Activated CD4-positive, alpha-beta T cell treated with anti-CD3 and anti-CD28 coated beads, Interleukin-2, amount 50 U/mL, for 16 hours (primary cell): Measurements from ENCODE around the gene HINT1.
A peak's percentile ranks its signal among the peaks of the same experiment; 100 is the strongest.
"Not testable (repeated sequence)": the region's sequence is repeated elsewhere in the genome, so short reads cannot be mapped to it uniquely, and the experiment has no call there.

Experiments
- DNase-seq: peaks from one replicate; pipeline ENCODE4 v3.0.0-alpha.2; 2020

The HINT1 gene

DNA sequence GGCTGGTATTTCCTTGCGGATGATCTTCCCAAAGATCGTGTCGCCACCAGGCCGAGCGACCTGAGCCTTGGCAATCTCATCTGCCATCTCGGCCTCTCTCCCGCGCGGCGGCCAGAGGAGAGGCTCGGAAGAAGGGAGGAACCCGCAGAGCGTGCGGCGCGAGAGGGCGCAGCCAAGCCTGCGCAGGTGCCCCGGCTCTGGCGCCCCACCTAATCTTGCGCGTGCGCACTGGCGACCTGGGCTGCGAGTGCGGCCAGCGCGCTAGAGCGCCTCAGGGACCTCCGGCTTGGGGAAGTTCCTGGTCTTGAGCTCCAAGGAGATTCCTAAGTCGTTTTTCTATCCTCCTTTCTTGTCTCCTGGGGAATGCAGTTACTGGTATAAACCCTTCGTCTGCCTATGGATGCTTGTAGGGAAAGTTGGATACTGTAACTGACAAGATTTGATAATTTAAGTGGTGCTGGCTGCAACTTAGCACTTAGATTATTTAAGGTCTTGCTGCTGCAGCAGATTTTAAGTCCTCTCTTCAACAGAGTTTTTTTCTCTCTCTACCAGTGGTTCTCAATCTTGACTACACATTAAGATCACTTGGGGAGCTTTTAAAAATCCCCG lies at the start of gene HINT1:
HINT1 (minus strand) TSS at position 138 of the 609 bp plus-strand sequence; CDS start at position 87, 51 bp downstream.
- DNase-seq = peak; percentile 96

- no peak for DNase-seq
These were observed 49.7 kb upstream of the HINT1 start for GRCh38 chr5:131214609-131215227.

- DNase-seq = no peak
These were observed 47.5 kb upstream of the HINT1 start for GRCh38 chr5:131212471-131213021.

GRCh38 chr5:131211669-131212068 lies 46.6 kb upstream of the HINT1 start:
- no peak for DNase-seq

DNA sequence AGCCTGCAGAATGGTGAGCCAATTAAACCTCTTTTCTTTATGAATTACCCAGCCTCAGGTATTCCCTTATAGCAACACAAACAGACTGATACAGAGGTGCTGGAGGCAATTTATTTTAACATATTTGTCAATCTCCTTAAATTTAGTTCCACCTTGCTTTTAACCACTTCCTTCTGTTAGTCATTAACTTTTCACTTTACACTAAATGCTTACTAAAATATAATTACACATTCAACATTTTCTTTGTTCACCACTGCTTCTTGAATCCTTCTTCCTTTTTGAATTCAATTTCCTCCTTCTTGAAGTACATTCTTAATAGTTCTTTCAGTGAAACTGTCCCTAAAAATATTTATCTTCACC lies 45.1 kb upstream of the HINT1 start:
- no peak for DNase-seq

GRCh38 chr5:131209506-131210150 lies 44.6 kb upstream of the HINT1 start:
- DNase-seq = peak; percentile 81

GRCh38 chr5:131209175-131209505 lies 44.1 kb upstream of the HINT1 start:
- DNase-seq = no peak

GRCh38 chr5:131206772-131207171 lies 41.7 kb upstream of the HINT1 start:
- peak; percentile 41 for DNase-seq

DNA sequence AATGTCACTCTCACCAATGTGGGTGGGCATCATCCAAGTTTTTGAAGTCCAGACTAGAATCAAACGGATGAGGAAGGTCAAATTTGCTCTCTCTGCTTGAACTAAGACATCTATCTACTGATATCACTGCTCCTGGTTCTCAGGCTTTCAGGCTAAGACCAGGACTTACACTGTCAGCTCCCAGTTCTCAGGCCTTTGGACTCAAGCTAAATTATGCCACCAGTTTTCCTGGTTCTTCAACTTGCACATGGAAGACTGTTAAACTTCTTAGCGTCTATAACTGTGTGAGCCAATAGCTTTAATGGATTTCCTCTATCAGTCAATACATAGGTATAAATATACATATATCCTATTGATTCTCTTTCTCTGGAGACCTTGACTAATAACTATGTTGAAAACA lies 41.0 kb upstream of the HINT1 start:
- no peak for DNase-seq

DNA sequence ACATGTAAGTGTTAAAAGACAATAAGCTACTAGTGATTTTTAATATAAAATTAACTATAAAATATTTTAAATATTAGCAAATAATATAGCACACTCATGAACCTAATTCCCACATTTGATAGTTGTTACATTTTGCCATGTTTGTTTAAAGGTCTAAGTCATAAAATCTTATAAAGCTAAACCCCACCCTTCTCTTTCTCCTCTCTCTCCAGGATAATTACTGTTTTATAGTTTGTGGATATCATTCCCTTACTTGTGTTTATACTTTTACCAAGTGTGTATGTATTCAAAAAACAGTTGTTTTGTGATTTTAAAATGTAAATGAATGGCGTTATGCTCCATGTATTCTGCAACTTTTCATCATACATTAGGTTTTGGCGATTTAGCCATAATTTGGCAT lies 39.9 kb upstream of the HINT1 start:
- no peak for DNase-seq

DNA sequence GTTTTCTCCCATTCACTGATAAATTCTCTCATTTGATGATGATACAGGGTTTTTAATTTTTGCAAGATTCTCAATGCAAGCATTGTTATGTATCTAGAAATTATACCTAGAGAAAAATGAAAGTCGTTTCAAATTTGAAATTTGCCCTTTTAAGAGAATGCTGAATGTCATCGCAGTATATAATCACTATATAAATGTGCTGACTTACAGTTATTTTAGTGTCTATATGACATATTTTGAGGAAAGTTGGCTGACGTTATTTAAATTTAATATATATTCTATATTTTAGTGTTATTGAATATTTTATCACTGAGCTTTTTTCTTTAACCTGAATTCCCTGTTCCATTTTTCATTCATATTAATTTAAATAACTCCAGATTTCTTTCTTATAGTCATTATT lies 35.5 kb upstream of the HINT1 start:
- no peak for DNase-seq

DNA sequence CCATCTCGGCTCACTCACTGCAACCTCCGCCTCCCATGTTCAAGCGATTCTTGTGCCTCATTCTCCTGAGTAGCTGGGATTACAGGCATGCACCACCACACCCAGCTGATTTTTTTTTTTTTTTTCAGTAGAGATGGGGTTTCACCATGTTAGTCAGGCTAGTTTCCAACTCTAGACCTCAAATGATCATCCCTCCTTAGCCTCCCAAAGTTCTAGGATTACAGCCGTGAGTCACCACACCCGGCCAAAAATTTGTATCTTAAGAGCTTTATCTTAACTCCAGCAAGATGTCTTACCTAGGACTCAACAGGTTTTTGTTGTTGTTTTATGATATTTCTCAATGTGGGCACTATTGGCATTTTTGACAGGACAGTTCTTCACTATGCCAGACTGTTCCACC lies 33.6 kb upstream of the HINT1 start:
- DNase-seq = no peak

DNA sequence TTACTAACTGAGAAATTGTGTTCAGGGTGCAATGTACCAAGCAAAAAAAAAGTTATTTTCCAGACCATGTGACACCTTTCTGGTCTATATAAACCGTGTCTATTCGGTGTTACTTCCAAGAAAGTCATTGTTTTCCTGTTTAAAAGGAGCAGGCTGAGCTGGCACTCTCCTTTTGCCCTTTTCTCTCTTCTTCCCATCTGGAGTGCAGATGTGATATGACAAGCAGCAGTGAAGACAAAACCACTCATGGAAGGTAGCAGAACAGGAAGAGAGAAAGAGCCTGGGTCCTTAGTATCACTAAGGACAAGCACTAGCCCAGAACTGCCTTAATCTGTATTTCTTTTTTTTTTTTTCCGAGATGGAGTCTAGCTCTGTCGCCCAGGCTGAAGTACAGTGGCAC lies 31.3 kb upstream of the HINT1 start:
- DNase-seq = no peak

GRCh38 chr5:131195696-131196095 lies 30.6 kb upstream of the HINT1 start:
- no peak for DNase-seq

DNA sequence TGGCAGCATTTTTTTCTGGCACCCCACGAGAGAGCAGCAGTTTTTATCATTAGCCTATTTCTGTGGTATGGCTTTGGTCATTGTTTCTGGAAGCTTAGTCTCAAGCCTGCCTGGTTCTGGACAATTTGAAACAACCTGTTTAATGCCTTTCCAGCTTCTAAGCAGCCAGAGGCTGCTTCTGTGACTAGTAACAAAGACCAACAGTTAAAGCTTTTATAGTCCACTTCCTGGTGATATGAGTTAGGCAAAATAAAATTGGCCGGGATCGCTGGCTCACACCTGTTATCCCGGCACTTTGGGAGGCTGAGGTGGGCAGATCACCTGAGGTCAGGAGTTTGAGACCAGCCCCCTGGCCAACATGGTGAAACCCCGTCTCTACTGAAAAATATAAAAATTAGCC lies 29.7 kb upstream of the HINT1 start:
- no peak for DNase-seq

- not testable (repeated sequence) for DNase-seq
These were observed 28.8 kb upstream of the HINT1 start for GRCh38 chr5:131193897-131194296.

DNA sequence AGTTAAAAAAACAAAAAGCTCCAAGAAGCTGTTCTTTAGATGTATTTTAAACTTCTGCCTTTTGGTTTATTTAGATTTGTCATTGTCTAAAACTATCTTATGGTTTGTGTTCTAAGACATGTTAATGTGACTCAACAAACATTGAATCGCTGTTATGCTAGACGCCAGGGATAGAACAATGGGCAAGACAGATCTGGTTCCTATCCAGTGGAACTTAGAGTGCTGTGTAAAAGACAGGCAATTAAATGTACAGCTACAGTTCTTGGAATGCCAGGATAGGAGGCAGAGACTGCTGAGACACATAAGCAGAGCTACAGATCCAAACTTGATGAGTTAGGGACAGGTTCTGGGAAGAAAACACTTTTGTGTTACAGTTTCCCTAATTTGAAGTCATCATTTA lies 28.1 kb upstream of the HINT1 start:
- no peak for DNase-seq

GRCh38 chr5:131186561-131187256 lies 21.7 kb upstream of the HINT1 start:
- no peak for DNase-seq

DNA sequence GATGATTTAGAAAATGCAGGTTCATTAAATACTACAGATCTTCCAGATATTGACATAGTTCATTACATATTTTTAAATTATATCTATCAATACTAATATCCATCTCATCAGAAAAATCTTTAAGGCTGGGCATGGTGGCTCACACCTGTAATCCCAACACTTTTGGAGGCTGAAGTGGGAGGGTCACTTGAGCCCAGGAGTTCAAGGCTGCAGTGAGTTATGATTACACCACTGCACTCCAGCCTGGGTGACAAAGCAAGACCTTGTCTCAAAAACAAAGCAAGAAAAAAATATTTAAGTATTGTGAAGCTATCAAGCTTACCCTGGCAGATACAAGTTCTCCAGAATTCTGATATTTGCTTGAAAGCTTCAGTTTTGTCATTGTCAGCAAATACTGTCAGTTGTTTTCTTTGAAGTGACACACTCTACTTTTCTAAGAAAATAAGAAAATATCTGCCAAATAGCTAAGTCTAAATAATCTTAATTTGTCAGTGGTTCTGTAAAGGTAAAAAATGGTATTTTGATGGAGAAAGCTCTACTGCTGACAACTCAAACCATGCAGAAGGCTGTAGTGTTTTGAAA lies 20.6 kb upstream of the HINT1 start:
- DNase-seq = no peak

DNA sequence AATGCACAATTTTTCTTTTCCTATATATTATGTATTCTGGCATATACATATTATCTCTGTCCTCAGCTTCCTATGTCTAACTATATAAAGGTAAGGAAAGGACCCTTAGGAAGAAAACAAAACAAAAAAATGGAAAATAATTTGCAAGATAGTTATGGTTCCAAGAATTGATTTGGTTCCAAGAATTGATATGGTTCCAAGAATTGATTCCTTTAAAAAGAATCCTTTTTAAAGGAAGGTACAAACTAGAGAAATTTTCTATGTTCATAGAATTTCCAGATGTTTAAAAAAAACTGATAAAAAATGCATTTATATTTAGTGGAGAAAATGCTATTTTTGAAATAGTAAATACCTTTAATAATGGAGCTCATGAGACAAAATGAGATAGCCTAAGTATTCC lies 17.8 kb upstream of the HINT1 start:
- no peak for DNase-seq

DNA sequence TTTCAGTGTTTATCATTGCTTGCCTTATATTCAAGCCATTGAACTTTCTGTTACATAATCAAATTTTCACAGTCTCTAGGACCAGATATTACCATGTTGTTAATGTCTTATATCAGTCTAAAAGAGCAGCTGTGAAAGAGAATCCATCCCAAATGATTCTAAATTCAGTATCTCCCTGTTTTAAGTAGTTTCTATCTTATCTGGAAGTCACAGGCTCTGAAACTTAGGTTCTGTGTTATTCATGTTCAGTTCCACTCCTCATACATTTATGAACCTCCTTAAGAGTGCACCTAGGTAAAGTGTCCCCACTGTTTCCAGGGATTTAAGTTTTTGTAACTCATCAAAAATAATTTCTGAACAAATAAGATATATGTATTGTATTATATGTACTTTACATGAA lies 15.4 kb upstream of the HINT1 start:
- no peak for DNase-seq

- peak; percentile 36 for DNase-seq
These were observed 6.3 kb upstream of the HINT1 start for GRCh38 chr5:131171276-131171810.
